HG03378 (cell line): ENCODE measurements around the gene ERC2.
"Not testable (repeated sequence)": the region's sequence is repeated elsewhere in the genome, so short reads cannot be mapped to it uniquely, and the experiment has no call there.

Source experiments
- ATAC-seq: cut with Tn5 transposase; IDR thresholded peaks from one replicate; pipeline ENCODE4 v1.9.1; 2021; ENCODE audit warnings: mild to moderate bottlenecking, moderate library complexity; ENCODE audit not compliant: unreplicated experiment

The ERC2 gene

GRCh38 chr3:56468184-56469106, at the start of gene ERC2:
Gene ERC2, minus strand, starts transcription at chr3:56468467.
- ATAC-seq, result no peak

- ATAC-seq, result no peak
Measured at GRCh38 chr3:56502738-56503137, 34.5 kb upstream of the ERC2 start.

- not testable (repeated sequence) for ATAC-seq
Measured at GRCh38 chr3:56496376-56496775, 28.1 kb upstream of the ERC2 start.

- peak; percentile 95 for ATAC-seq
Measured at GRCh38 chr3:56494679-56495322, 26.5 kb upstream of the ERC2 start.

GRCh38 chr3:56491566-56491965, 23.3 kb upstream of the ERC2 start:
- ATAC-seq, result no peak

- ATAC-seq, result no peak
Measured at GRCh38 chr3:56488812-56489600, 20.7 kb upstream of the ERC2 start.

- no peak for ATAC-seq
Measured at GRCh38 chr3:56484525-56485032, 16.3 kb upstream of the ERC2 start.

- ATAC-seq, result no peak
Measured at GRCh38 chr3:56484122-56484521, 15.9 kb upstream of the ERC2 start.

GRCh38 chr3:56477646-56478045, 9.4 kb upstream of the ERC2 start:
- ATAC-seq, result no peak

GRCh38 chr3:56476771-56477170, 8.5 kb upstream of the ERC2 start:
- no peak for ATAC-seq

GRCh38 chr3:56471771-56472170, 3.5 kb upstream of the ERC2 start:
- ATAC-seq, result no peak

- no peak for ATAC-seq
Measured at GRCh38 chr3:56469141-56469540, 874 bp upstream of the ERC2 start.

GRCh38 chr3:56467801-56468183, 475 bp downstream of the ERC2 start:
- ATAC-seq, result no peak

GRCh38 chr3:56467108-56467507, 1.2 kb downstream of the ERC2 start:
- ATAC-seq, result no peak

GRCh38 chr3:56459719-56460118, 8.5 kb downstream of the ERC2 start:
- no peak for ATAC-seq

GRCh38 chr3:56459104-56459496, 9.2 kb downstream of the ERC2 start:
- no peak for ATAC-seq

GRCh38 chr3:56458496-56459103, 9.7 kb downstream of the ERC2 start:
- no peak for ATAC-seq

- no peak for ATAC-seq
Measured at GRCh38 chr3:56456117-56456516, 12.2 kb downstream of the ERC2 start.

GRCh38 chr3:56453011-56453410, 15.3 kb downstream of the ERC2 start:
- ATAC-seq, result no peak

- ATAC-seq, result no peak
Measured at GRCh38 chr3:56452085-56452484, 16.2 kb downstream of the ERC2 start.

- ATAC-seq, result no peak
Measured at GRCh38 chr3:56443372-56443771, 24.9 kb downstream of the ERC2 start.
